H1 (cell line): Measurements from ENCODE around the gene CPED1.

Experiments used
- ASH2L ChIP-seq: fragments of 200-600, 300-600 bp; sonication (generic); IDR thresholded peaks from one replicate; pipeline ENCODE4 v1.7.1; 2017; ENCODE audit warnings: low read length
- BRCA1 ChIP-seq: IDR thresholded peaks from 2 replicates; pipeline ENCODE4 v1.6.1; 2012; ENCODE audit warnings: low read depth, low read length, improper control_type of control experiment
- EP300 ChIP-seq, 2 experiments: IDR thresholded peaks; 1 replicate in 1 of 2; 2 replicates in 1 of 2; pipeline ENCODE4 v1.6.1; 2011 to 2012; ENCODE audit warnings: low read depth in 2 of 2, low read length in 2 of 2, mild to moderate bottlenecking in 2 of 2, borderline replicate concordance in 1 of 2, inconsistent platforms in 1 of 2, moderate library complexity in 1 of 2
- EZH2 ChIP-seq: fragments of 200-600 bp; sonication (generic); IDR thresholded peaks from 2 replicates; pipeline ENCODE4 v1.7.1; 2012; ENCODE audit warnings: low read depth, mild to moderate bottlenecking, moderate library complexity, low read length, inconsistent platforms; ENCODE audit not compliant: severe bottlenecking
- KDM1A ChIP-seq: fragments of 200-600, 300-600 bp; sonication (generic); IDR thresholded peaks from 2 replicates; pipeline ENCODE4 v1.7.1; 2016; ENCODE audit warnings: mild to moderate bottlenecking, low read length, borderline replicate concordance
- MAFK ChIP-seq: IDR thresholded peaks from 2 replicates; pipeline ENCODE4 v1.6.1; 2012; ENCODE audit warnings: low read depth, mild to moderate bottlenecking, improper control_type of control experiment, low read length
- POLR2A ChIP-seq, 2 experiments: IDR thresholded peaks; 1 replicate in 1 of 2; 2 replicates in 1 of 2; pipeline ENCODE4 v1.6.1; 2011; ENCODE audit warnings: low read depth in 2 of 2, low read length in 2 of 2, mild to moderate bottlenecking in 2 of 2; ENCODE audit errors: control extremely low read depth in 1 of 2
- POLR2AphosphoS5 ChIP-seq: IDR thresholded peaks from 2 replicates; pipeline ENCODE4 v1.6.1; 2011; ENCODE audit warnings: low read depth, low read length
- RFX5 ChIP-seq: IDR thresholded peaks from 2 replicates; pipeline ENCODE4 v1.6.1; 2011; ENCODE audit warnings: low read depth, low read length, improper control_type of control experiment, borderline replicate concordance
- RNF2 ChIP-seq: fragments of 200-900, 300-1000 bp; sonication (generic); IDR thresholded peaks from 2 replicates; pipeline ENCODE4 v1.7.1; 2016; ENCODE audit warnings: borderline replicate concordance, low read depth, mild to moderate bottlenecking, antibody characterized with exemption, low read length; ENCODE audit not compliant: poor library complexity, severe bottlenecking; ENCODE audit errors: missing control alignments
- SUZ12 ChIP-seq: fragments of 200-600 bp; sonication (generic); IDR thresholded peaks from 2 replicates; pipeline ENCODE4 v1.6.1; 2012; ENCODE audit warnings: mild to moderate bottlenecking, inconsistent platforms, low read length, moderate library complexity, mixed read lengths
- ZNF274 ChIP-seq: IDR thresholded peaks from 2 replicates; pipeline ENCODE4 v1.7.0; 2012; ENCODE audit warnings: low read length, borderline replicate concordance; ENCODE audit errors: extremely low read depth
- TF ChIP-seq, protein P1 (sequence below), 3 experiments: IDR thresholded peaks; 1 replicate in 2 of 3; 2 replicates in 1 of 3; pipeline versions ENCODE4 v1.5.1 to v1.6.1; 2011; ENCODE audit warnings: low read length in 3 of 3, mild to moderate bottlenecking in 3 of 3, inconsistent platforms in 2 of 3, low read depth in 1 of 3, moderate library complexity in 1 of 3; ENCODE audit not compliant: insufficient read depth in 1 of 3; ENCODE audit errors: control extremely low read depth in 1 of 3

DNA sequence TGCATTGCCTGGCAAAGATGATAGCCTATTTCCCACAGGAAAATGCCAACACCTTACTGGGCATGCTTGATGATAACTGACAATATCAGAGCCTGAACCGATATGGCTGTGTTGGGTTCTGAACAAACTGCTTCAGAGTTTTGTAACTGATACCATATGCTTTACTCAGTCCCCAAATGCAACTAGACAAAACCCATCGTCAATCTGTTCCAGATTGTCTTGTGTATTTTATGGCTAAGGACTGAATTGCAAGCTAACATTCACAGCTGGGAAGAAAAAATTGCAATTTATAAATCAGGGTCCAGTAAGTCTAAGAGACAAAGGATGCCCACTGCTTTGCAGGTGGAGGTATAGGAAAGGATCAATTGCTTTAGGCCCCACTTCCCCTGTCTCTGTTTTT is 223.5 kb downstream of the CPED1 start:
- TF ChIP-seq RFX5 (no peak), ASH2L (no peak), POLR2AphosphoS5 (no peak), SUZ12 (no peak), POLR2A (IDR thresholded peaks at IDR 0.05; ENCODE audit: control extremely low read depth in 1 of 2, low read depth in 2 of 2, low read length in 2 of 2) (no peak), RNF2 (no peak), EP300 (IDR thresholded peaks at IDR 0.05; ENCODE audit: borderline replicate concordance in 1 of 2, low read depth in 2 of 2, low read length in 2 of 2) (no peak), EZH2 (no peak), ZNF274 (no peak), MAFK (no peak), BRCA1 (no peak), KDM1A (no peak)
- TF ChIP-seq, protein P1, sequence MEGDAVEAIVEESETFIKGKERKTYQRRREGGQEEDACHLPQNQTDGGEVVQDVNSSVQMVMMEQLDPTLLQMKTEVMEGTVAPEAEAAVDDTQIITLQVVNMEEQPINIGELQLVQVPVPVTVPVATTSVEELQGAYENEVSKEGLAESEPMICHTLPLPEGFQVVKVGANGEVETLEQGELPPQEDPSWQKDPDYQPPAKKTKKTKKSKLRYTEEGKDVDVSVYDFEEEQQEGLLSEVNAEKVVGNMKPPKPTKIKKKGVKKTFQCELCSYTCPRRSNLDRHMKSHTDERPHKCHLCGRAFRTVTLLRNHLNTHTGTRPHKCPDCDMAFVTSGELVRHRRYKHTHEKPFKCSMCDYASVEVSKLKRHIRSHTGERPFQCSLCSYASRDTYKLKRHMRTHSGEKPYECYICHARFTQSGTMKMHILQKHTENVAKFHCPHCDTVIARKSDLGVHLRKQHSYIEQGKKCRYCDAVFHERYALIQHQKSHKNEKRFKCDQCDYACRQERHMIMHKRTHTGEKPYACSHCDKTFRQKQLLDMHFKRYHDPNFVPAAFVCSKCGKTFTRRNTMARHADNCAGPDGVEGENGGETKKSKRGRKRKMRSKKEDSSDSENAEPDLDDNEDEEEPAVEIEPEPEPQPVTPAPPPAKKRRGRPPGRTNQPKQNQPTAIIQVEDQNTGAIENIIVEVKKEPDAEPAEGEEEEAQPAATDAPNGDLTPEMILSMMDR (IDR thresholded peaks at IDR 0.05; ENCODE audit: control extremely low read depth in 1 of 3, insufficient read depth in 1 of 3, low read depth in 1 of 3, low read length in 3 of 3) = no peak
